NCI-H226 (cell line): ENCODE results near the gene EMC9.
"Not testable (repeated sequence)": the region's sequence is repeated elsewhere in the genome, so short reads cannot be mapped to it uniquely, and the experiment has no call there.

ENCODE experiments used
- DNase-seq: peaks from one replicate; pipeline ENCODE4 v3.0.0-alpha.2; 2015

Gene EMC9

DNA sequence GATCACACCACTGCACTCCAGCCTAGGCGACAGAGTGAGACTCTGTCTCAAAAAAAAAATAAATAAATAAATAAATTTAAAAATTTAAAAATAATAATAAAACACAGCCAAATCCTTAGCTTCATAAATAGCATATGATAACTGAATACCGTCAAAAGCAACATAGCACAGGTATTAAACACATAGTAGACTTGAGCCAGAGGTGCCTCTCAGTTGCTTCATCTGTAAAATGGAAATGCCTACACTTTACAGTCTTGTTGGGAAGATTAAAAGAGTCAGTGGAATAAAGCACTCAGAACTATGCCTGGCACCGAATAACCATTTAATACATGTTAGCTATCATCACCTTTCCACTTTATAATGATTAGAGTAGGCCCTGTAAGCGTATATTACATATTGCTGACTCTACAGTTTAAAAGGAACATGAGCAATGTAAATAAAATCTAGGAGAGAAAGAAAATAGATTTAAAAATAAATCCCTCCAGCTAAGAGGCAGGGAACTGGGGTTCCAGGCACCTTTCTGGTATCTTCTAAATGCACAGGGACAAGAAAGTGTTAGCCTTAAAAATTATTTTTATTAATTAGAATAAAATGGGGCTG, 34.6 kb downstream of the EMC9 start:
- no peak for DNase-seq

DNA sequence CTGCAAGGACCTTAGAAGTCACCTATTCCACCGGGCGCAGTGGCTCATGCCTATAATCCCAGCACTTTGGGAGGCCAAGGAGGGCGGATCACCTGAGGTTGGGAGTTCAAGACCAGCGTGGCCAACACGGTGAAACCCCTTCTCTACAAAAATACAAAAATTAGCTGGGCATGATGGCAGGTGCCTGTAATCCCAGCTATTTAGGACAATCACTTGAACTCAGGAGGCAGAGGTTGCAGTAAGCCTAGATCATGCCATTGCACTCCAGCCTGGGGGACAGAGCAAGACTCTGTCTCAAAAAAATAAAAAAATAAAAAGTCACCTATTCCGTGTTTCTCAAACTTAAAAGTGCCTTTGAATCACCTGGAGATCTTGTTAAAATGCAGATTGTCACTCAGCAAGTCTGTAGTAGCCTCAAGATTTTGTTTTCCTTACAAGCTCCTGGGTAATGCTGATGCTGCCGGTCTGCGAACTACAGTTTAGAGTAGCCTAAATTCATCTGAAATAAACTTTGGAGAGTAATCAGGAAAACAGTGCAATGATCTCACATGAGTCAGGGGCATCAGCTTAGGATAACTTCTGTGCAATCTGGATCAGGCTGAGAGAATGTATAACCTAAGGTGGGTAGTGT, 35.7 kb downstream of the EMC9 start:
- DNase-seq: not testable (repeated sequence)

DNA sequence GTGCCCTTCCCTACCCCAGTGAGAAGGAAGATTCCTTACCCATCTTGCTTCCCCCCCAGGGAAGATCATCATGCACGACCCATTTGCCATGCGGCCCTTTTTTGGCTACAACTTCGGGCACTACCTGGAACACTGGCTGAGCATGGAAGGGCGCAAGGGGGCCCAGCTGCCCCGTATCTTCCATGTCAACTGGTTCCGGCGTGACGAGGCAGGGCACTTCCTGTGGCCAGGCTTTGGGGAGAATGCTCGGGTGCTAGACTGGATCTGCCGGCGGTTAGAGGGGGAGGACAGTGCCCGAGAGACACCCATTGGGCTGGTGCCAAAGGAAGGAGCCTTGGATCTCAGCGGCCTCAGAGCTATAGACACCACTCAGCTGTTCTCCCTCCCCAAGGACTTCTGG, 37.9 kb downstream of the EMC9 start:
- DNase-seq: no peak

DNA sequence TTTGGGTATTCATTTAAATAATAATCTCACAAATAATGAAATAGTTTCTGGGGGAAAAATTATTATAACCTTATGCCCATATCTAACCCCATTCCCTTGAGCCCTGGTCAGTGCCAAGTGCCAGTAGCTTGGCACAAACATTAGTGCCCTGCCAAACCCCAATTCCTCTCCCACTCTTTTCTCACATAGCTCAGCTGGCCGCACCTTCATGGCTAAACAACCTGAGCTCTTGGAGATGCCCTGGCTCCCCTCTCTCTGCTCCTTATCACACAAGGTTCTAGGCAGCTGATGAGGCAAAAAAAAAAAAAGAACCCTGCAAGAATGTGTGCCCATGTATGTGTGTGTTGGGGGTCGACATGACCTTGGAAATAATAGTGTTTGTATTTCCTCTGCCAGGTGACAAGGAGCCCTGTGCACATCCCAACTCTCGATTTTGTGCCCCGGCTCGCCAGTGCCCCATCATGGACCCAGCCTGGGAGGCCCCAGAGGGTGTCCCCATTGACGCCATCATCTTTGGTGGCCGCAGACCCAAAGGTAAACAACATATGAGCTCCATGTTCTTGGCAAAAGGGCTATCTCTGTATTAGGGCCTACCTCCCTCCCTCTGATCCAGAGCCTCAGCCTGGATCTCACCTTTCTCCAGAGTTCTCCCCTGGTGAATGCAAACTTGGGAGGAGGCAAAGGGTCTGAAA, 38.9 kb downstream of the EMC9 start:
- DNase-seq: no peak

DNA sequence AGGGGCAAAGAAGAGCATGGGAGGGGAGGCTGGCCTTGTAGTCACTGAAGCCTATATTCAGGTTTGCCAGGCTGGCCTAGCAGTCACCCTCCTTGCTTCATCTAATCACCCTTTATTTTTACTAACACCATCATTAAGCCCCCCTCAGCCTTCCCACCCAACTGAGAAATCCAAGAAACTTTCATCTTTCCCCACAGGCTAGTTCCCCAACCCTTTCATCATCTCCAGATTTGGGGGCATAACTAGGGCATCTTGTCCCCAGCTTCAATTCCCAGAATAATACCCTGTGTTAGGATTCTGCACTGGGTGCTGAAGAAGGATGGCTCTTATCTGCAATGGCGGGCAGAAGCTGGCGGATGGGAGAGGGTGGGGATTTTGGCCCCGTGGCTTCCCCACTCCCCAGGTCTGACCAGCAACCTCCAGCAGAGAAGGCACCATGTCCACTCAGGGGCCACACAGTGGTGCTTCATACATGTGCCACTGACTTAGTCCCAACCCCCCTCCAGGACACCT, 40.4 kb downstream of the EMC9 start:
- DNase-seq: no peak

DNA sequence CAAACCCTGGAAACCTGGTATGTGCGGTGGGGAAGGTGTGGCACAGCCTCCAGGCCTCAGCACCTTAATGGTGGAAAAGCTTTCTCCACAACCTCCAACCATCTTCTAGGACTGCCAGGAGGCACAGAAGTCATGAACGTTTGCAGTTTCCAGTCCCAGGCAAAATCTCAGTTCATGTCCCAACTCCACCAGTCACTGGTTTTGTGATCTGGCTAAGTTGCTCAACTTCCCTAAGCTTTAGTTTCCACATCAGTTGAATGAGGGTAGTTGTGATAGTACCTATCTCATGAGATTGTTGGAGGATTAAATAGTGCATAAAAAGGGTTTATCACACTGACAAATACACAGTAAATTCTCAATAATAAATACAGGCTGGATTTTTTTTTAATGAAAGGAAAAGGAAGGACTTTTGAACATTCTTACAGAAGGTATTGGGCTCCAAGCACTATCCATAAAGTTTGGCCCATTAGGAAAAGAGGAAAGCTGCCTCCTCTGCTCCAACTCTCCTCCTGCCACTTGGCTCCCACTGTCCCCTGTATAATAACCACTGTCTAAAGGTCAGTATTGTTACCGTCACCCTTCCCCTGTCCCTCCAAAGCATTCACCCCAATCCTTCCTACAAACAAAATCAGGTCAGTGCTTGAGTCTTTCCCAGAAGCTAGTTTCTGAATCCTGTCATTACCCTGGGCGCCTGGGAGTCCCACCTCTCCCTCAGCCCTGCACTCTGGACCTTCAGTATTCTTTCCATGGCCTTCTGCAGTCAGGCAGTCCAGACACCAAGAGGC, 41.0 kb downstream of the EMC9 start:
- DNase-seq: no peak

DNA sequence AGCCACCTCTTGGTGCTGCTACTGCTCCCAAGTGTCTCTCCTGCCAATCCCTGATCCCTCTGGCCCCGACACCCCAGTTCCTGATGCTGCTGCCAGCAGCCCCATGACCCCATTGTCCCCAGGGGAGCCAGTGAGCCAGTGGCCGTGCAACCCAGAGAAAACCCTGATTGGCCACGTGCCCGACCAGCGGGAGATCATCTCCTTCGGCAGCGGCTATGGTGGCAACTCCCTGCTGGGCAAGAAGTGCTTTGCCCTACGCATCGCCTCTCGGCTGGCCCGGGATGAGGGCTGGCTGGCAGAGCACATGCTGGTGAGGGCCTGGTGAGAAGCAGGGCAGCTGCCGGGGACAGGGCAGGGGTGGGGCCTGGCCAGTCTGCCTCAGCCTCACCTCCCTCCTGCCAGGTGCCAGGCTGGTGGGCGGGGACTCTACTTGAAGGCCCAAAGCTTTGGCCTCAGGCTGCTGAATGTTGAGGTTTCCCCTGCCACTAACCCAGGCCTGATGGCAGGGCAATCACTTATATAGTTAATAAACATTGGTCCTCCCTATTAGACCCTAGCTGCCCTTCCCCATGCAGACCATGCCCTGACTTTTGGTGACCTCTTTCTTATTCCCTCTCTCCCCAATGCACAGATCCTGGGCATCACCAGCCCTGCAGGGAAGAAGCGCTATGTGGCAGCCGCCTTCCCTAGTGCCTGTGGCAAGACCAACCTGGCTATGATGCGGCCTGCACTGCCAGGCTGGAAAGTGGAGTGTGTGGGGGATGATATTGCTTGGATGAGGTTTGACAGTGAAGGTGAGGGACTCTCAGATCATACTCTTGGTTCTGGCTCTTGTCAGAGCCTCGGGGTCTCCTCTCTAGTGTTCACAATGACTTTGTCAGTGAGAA, 42.2 kb downstream of the EMC9 start:
- no peak for DNase-seq

DNA sequence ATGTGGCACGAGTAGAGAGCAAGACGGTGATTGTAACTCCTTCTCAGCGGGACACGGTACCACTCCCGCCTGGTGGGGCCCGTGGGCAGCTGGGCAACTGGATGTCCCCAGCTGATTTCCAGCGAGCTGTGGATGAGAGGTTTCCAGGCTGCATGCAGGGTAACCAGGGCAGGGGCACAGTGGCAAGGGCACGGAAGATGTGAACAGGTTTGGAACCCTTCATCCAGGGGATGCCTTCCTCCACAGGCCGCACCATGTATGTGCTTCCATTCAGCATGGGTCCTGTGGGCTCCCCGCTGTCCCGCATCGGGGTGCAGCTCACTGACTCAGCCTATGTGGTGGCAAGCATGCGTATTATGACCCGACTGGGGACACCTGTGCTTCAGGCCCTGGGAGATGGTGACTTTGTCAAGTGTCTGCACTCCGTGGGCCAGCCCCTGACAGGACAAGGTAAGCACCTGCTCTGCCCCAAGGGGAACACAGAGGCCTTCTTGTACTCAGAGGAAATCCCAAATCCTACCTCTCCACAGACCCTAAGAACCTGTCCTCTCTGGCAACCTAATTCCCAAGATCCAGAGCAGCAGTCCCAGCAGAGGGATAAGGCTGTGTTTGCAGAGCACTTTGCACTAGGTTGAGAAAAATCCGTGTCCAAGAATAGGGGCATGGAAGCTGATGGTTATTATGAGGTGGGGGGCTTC, 43.0 kb downstream of the EMC9 start:
- no peak for DNase-seq

DNA sequence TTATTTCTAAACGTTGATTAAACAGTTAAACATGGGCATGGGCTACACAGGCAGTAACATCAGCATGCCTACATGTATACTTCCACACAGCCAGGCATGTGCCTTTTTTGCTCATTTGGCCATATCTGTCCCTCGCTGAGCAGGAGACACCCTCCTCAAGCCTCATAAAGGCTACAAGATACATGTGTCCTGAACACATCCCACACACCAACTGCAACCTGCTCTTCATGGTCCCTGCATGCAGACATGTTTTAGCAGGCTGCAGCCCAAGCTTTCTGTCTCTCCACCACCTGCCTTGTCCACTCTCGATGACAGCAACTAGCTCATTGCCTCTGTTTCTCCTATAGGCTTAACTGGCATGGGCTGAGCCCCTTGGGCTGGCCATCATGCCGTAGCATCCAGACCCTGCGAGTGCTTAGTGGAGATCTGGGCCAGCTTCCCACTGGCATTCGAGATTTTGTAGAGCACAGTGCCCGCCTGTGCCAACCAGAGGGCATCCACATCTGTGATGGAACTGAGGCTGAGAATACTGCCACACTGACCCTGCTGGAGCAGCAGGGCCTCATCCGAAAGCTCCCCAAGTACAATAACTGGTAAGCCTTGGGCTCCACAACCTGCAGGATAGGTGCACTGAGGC, 44.7 kb downstream of the EMC9 start:
- DNase-seq: no peak

DNA sequence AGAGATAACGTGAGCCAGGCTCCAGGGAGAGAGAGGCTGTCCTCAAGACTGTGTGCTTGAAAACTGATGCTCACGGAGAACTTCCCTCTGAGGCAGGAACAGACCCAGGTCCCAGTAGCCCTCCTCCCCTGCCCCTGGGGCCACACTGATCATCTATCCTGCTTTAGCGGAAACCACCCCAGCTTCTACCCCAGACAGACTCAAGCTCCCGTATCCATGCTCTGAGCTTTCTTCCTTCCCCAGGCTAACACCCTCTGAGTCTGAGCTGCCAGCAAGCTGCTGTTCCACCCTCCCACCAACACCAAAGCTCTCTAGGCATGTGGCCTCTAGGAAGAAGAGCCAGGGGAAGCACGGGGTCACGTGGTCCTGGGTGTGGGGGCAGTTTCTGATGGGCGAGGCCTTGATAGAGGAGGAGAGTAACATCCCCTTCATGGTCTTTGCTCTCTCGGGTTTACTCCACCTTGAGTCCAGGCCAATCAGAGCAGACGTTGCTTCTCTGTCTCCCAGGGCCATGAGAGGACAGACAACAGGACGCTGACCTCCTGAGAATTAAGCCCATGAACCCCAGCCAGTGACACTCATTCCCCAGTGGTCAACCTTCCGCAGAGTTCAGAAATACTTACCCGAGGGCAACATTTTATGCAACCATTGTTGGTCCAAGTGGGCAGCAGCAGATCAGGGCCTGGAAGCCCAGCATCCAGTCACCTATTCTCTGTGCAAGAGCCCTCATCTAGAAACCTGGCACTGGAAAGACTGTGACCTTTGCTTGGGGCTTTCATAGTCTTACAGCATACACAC, 45.9 kb downstream of the EMC9 start:
- no peak for DNase-seq

DNA sequence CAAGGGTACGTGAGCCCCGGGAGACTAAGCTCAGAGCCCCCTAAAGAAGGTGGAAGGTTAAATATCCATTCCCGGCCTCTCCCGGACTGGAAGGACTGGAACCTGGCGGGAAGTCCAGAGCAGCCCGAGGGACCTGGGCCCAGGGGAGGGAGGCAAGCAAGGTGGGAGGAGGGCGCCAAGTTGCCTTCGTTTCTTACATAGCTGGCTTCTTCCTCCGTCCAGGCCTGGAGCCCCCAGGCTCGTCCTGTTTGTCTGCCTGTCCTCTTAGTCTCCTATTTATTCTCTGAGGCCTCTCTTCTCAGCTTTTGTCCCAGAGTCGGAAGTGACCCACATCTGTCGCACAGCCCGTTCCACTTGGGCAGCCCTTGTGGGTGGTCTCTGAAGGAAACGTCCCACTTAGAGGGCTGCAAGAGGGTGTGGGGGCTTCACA, 46.5 kb downstream of the EMC9 start:
- DNase-seq: no peak

DNA sequence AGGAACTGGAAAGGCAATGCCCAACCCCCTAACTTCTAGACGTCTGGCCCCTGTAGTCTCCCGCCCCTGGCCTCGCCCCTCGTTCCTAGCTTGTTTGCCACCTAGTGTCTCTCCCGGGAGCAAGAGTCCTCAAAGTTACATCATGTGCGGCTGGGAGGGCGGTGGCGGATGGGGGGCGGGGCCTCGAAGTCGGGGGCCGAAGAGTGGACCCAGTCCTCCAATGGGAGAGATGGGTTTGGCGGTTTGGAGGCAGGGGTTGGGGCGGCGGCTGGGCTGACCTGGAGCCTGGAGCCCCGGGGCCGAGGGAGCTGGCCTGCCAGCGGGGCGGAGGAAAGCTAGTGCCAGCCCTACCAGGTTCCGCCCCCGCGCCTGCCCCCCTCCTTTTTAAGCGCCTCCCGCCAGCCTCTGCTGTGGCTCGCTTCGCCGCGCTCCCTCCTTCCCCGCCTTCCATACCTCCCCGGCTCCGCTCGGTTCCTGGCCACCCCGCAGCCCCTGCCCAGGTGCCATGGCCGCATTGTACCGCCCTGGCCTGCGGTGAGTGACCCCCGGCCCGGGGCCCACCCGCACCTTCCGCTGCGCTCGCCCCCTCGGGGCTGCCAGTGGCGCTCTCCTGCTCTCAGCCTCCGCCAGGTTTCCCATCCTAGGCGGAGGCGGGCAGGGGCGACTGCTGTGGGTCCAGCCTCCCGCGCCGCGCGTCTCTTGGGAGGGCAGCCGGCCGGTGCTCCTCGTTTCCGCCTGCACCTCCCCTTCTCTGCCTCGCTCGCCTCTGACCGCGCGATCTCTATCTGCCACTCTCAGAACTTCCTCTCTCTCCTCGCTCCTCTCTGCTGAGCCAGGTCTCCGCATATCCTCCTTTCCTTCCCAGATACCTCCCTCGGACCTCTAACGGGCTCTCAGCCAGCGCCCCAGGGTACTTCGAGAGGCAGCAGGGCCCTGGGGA, 47.2 kb downstream of the EMC9 start, which contains the start of gene PCK2:
PCK2 (plus strand) TSS at position 411 of the 940 bp plus-strand sequence; CDS start at position 506, 95 bp downstream.
- peak; percentile 89 for DNase-seq

DNA sequence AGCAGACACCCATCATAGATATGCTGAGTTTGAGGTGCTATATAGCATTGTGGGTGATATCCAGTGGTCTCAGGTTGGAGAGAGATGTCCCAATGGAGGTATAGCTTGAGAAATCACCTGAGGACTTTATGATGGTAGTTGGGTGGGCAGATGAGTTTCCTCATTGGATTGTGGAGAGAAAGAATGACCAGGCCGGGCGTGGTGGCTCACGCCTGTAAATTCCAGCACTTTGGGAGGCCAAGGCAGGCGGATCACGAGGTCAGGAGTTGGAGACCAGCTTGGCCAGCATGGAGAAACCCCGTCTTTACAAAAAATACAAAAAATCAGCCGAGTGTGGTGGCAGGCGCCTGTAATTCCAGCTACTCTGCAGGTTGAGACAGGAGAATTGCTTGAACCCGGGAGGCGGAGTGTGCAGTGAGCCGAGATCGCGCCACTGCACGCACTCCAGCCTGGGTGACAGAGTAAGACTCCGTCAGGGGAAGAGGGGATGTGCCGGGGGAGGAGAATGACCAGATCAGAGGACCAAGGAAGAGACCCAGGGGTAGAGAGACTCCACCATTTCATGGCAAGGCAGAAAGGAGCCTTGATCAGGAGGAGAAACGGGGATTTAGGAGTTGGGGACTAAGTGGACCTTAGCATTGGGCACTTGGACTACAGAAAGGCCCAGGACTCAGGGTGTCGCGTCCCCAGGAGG, 48.0 kb downstream of the EMC9 start:
- no peak for DNase-seq

DNA sequence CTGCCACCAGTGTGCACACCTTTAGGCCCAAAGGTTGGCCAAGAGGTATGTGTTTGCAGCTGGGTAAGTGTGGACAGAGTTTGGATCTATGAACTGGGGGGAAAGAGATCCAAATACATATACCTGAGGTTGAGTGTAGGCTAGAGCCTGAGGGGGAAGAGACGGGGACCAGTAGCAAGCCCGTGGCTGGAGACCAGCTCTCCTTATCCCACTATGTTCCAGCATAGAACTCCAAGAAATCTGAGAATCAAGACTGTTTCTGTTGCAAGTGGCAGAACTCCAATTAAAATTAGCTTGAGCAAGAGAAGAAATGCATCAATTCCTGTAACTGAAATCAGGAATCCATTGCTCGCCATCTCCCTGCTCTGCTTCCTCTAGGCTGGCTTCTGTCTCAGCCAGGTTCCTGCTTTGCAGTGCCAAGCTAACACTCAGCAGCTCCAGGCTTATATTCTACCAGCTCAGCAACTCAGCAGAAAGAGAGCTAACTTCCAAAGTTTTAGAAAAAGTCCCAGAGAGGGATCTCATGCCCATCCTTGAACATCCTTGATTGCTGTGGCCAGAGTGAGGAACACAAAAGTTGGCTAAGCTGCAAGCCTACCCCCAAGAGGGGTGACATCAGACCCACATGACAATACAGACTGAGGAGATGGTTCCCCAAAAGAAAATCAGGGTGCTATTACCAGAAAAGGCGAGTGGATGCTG, 48.7 kb downstream of the EMC9 start:
- DNase-seq: no peak

DNA sequence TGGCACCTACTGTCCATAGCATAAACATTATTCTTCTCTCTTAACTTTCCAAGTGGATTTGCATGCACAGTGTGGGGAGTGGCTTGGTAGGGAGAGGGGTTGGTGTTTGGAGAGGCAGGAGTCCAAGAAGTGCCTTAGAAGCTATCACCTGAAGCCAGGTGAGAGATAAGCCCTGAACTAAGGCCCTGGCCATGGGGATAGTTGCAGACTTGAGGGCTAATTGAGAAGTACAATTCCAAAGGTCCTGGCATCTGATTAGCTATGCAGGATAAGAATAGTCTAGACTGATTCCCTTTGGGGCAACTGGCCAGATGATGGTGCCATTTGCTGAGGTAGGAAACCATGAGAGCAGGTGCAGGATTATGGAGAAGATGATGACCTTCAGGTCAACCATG, 49.3 kb downstream of the EMC9 start:
- DNase-seq: no peak

DNA sequence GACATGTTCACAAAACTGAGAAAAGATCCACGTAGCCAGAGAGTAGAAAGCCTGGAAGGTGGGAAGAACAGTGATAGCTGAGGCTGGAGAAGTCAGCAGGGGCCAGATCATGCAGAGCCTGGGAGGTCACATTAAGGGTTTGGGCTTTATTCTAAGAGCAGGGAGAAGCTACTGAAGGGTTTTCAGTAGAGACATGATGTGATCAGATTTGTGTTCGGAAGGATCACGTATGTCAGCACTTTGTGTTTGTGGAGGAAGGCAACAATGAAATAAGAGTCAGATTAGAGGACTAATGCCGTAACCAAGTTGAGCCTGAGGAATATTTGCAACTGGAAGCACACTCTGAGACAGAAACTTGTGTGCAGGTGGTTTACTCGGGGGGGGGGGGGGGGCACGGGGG, 51.5 kb downstream of the EMC9 start:
- no peak for DNase-seq
